GM19438 (cell line): ENCODE measurements around the gene CABP1.
"Not testable (repeated sequence)": the region's sequence is repeated elsewhere in the genome, so short reads cannot be mapped to it uniquely, and the experiment has no call there.

ENCODE experiments used
- ATAC-seq: cut with Tn5 transposase; IDR thresholded peaks from one replicate; pipeline ENCODE4 v1.9.1; 2021; ENCODE audit warnings: low read depth; ENCODE audit not compliant: unreplicated experiment

Gene CABP1

DNA sequence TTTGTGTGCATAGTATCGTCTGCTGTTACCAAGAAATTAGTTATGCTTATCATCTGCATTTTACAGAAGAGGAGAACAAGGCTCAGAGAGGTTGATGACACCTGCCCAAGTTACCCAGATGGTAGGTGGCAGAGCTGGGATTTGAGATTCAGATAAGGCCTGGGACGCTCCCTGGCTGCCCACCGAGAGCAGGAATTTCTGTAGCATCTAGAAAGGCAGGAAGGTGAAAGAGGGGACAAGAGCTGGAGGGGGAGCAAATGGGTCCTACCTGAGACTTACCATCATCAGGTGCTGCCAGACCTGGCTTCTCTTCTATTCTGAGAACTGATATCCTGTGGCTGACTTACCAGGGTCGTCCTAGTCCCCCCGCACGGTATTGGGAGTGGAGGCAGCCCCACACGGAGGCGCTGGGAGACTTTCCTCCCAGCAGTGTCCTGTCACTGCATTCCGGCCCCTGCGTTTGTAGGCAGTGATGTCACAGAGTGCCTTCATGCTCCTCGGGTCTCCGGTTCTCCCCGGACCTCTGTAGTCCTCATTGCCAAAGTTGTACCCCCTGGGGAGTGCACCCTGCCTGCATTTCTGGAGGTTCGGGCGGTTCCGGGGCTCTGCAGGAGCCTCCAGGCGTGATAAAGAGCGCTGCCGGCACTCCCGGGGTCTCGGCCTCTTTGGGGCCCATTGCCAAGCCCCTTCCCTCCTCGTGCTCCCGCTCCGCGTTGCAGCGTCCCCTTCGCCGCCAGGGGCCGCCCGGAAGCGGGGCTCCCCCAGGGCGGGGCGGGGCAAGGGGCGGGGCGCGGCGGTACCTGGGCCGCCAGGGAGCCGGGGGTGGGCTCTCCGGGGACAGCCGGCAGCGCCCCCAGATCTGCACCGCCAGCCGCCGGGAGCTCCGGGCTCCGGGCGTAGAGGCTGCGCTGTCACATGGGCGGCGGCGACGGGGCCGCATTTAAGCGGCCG, at the start of gene CABP1:
CABP1 (plus strand) TSS at position 856 of the 951 bp plus-strand sequence; CDS start at position 916, 60 bp downstream.
- ATAC-seq: peak; percentile 76

DNA sequence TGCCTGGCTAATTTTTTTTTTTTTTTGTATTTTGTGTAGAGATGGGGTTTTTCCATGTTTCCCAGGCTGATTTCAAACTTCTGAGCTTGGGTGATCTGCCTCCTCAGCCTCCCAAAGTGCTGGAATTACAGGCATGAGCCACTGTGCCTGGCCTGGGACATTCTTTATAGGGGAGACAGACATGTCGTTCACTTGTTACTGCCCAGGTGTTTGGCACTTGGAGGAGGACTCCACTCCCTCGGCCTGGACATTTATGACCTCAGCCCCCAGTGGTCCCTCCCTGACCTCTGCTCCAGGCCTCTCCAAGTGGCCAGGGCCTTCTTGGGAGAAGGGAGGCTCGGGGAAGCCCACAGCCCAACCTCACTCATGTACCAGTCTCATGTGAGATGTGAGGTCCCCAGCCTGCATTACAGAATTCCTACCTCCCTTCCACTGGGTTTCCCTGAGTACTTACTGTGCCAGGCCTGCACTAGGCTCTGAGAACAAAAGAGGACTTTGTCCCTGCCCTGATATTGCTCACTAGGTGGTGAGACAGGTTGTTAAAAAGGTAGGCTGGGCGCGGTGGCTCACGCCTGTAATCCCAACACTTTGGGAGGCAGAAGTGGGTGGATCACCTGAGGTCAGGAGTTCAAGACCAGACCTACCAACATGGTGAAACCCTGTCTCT, 49.6 kb upstream of the CABP1 start:
- ATAC-seq: no peak

DNA sequence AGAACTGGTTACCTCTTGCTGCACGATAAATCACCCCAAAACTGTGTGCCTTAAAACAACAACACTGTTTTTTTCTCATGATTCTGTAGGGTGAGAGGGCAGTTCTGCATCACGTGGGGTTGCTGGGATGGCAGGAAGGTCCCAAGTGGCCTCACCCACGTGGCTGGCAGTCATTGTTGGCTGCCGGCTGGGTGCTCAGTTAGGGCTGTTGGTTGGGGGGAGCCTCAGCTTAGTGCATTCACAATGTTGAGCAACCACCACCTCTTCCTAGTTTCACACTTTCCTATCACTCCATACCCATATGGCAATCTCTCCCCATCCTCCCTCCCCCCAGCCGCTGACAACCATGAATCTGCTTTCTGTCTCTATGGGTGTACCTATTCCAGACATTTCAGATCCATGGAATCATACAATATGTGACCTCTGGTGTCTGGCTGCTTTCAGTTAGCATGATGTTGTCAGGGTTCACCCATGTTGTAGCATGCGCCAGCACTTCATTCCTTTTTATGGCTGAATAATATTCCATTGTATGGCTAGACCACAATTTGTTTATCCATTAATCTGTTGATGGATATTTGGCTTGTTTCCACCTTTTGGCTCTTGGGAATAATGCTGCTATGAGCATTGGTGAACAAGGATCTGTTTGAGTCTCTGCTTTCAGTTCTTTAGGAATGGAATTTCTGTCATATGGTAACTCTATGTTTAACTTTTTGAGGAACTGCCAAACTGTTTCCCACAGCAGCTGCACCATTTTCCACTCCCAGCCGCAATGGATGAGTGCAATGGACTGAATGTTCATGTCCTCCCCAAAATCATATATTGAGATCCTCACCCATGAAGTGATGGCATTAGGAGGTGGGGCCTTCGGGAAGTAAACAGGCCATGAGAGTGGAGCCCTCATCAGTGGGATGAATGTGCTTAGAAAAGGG, 48.0 kb upstream of the CABP1 start:
- ATAC-seq: no peak

DNA sequence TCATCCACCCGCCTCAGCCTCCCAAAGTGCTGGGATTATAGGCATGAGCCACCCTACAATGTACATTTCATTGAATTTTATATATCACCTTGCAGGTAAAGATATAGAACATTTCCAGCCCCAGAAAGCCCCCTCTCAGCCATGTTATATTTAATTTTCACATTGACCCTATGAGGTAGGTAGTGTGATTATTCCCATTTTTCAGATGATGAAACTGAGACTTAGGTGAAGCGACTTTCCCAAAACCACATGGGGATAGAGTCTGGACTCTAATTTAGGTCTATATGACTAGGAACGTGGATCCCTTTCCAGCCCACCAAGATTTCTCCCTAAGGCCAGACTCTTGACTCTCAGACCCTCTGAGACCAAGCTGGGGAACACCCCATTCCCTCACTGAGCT, 43.5 kb upstream of the CABP1 start:
- no peak for ATAC-seq

DNA sequence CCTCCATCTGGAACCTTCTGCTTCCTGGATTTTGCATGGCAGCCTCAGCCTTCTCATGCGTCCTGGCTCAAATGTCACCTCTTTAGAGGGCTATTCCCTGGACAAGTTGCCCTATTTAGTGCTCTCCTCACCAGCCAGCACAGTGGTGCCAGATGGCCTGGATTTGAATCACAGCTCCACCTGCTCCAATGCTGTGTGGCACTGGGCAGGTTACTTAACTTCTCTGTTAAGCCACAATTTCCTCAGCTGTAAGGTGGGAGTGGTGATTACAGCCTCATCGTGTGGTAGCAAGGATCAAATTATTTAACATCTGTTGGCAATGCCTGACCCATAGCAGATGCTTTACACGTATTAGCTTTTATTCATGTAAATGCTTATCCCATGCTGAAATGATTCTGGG, 42.6 kb upstream of the CABP1 start:
- ATAC-seq: no peak

DNA sequence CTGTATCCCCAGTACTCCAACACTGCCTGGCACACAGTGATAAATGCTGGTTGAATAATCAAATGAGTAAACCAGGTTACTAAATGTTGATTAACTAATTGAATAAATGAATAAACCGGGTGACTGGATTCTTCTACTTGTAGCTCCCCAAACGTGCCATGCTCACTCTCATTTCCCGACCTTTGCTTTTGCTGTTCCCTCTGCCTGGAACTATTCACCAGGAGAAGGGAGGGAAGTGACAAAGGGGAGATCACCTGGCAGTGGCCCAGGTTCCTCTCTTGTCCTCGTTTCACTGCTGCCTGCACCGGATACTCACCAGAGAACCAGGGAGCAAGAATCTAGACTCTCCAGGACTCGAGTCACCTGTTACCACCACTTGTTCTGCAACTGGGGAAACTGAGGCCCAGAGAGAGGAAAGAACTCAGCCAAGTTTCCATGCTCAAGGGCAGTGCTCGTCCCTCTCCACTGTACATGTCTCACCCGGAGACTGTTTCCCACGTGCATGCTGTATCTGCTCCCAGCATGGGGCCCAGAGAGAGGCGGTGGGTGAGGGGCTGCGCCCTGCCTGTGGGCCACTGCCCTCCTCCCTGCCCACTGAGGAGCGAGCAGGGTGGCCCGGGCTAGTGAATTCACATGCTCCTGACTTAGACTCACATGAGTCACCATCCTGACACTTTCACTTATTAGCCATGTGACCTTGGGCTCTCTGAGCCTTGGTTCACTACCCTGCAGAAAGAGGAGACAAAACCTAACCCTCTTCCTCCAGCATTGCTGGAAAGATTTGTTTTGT, 41.6 kb upstream of the CABP1 start:
- ATAC-seq: no peak

DNA sequence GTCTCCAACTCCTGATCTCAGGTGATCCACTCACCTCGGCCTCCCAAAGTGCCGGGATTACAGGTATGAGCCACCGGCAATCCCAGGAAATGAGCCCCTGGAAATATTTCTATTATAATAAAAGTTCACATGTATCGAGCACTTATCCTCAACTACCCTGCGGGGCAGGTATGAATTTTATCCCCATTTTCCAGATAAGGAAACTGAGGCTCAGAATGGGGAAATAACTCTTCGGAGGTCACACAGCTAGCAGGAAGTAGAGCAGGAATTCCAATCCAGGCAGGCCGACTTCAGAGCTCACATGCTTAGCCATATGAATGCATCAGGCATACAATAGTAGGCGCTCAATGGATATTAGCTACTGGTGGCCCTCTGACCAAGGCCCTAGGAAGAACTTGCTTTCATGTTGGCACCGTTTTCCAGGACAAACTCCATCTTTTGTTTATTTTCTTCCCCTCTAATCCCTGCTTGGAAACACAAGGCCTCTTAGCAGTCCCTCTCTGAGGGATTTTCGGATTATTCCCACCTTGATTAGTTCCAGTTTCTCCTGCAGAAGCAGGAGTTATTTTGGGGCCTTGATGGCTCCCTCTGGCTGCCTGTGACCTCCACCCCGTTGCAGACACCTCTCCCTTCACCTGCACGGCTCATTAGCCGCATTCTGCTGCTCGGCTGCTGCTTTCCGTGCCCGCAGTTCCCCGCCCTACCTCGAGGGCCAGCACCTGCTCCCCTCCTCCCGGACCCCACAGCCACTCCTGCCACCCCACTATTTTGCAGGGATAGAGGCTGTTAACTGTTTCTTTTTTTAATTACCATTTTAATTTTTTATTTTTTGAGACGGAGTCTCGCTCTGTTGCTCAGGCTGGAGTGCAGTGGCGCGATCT, 40.5 kb upstream of the CABP1 start:
- ATAC-seq: no peak

DNA sequence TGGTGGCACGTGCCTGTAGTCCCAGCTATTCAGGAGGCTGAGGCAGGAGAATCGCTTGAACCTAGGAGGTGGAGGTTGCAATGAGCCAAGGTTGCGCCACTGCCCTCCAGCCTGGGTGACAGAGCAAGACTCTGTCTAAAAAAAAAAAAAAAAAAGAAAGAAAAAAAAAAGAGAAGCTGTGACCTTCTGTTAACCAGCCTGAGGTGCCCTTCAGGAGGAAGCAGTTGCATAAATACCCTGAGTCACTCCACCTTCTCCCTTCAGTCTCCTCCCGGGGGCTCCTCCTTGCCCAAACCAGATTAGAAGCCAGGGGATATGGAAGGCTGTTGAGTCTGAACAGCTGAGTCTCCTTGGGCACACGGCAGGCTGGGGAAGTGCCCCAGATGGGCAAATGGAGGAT, 38.0 kb upstream of the CABP1 start:
- ATAC-seq: not testable (repeated sequence)

DNA sequence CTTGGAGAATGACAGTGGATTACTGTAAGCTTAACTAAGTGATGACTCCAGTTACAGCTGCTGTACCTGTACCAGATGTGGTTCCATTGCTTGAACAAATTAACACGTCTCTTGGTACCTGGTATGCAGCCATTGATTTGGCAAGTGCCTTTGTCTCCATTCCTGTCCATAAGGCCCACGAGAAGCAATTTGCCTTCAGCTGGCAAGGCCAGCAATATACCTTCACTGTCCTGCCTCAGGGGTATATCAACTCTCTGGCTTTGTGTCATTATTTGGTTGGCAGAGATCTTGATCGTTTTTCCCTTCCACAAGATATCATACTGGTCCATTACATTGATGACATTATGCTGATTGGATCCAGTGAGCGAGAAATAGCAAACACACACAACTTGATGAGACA, 29.9 kb upstream of the CABP1 start:
- ATAC-seq: no peak

DNA sequence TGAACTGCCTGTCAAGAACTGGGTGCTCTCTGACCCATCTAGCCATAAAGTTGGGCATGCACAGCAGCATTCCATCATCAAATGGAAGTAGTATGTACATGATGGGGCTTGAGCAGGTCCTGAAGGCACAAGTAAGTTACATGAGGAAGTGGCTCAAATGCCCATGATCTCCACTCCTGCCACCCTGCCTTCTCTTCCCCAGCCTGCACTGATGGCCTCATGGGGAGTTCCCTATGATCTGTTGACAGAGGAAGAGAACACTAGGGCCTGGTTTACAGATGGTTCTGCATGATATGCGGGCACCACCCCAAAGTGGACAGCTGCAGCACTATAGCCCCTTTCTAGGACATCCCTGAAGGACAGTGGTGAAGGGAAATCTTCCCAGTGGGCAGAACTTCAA, 28.9 kb upstream of the CABP1 start:
- ATAC-seq: not testable (repeated sequence)

DNA sequence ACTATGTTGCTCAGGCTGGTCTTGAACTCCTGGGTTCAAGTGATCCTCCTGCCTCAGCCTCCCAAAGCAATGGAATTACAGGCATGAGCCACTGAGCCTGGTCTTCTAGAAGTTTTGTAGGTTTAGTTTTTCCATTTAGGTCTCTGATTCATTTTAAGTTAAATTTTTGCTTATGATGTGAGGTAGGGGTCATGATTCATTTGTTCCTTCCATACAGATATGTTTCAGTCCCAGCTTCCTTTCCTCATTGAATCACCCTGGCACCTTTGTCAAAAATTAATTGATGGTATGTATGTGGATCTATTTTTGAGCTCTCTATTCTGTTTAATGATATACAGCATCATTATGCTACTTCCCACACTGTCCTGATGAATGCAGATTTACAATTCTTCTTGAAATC, 25.6 kb upstream of the CABP1 start:
- ATAC-seq: no peak

DNA sequence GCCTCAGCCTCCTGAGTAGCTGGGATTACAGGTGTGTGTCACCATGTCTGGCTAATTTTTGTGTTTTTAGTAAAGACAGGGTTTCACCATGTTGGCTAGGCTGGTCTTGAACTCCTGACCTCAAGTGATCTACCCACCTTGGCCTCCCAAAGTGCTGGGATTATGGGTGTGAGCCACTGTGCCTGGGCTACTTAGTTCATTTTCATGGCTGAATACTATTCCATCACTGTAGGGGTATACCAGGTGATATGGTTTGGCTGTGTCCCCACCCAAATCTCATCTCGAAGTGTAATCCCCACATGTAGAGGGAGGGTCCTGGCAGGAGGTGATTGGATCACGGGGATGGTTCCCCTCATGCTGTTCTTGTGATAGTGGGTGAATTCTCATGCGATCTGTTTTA, 23.2 kb upstream of the CABP1 start:
- not testable (repeated sequence) for ATAC-seq

DNA sequence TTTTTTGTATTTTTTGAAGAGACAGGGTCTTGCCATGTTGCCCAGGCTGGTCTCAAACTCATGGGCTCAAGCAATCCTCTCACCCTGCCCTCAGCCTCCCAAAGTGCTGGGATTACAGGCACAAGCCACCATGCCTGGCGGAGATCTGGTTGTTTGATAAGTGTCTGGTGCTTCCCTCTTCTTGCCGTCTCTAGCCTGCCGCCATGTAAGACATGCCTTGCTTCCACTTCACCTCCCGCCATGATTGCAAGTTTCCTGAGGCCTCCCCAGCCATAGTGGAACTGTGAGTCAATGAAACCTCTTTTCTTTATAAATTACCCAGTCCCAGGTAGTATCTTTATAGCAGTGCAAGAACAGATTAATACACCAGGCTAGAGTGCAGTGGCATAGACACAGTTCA, 22.7 kb upstream of the CABP1 start:
- ATAC-seq: not testable (repeated sequence)

DNA sequence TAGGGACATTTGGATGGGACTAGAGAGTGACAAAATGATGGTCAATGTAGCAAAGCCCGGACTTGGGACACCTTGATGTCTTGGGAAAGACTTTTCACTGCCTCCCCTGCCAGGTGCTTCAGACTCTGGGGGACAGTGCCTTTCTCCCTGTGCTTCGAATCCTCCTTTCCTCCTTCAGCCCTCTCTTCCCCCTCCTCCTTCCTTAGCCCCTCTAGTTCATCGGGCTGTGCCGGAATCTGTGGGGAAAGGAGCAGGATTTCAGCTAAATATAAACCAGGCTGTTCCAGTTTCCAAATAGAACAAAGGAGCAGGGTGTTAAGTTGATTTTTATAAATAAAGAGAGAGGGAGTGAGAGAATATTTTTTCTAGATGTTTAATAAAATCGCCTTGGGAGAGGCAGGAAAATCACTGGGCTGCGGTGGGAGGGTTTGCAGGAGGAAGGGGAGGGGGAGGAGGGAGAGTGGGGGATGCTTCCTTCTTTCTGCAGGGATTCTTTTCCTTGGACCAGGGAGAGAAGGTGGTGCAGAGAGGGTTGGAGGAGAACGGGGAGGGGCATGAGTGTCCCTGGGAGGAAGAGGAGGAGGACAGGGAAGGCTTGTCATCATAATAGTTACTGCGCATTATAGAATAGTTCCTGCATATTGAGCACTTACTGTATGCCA, 21.3 kb upstream of the CABP1 start:
- ATAC-seq: no peak

DNA sequence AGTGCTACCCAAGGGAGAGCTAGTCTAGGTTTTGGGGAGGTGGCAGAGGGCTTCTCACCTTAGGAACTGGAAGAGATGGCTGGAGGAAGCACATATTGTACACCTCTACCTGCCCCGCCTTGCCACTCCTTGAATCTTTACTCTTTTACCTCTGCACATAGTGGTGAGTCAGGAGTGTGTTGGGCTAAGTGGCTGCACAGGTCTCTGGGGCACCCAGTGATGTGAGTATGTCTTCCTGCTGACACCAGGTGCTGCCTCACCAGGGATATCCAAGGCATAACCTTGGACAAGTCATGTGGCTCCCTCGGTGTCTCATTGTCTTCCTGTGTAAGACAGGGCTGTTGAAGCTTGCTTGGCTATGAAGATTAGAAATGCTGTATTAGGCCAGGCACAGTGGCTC, 19.8 kb upstream of the CABP1 start:
- no peak for ATAC-seq

DNA sequence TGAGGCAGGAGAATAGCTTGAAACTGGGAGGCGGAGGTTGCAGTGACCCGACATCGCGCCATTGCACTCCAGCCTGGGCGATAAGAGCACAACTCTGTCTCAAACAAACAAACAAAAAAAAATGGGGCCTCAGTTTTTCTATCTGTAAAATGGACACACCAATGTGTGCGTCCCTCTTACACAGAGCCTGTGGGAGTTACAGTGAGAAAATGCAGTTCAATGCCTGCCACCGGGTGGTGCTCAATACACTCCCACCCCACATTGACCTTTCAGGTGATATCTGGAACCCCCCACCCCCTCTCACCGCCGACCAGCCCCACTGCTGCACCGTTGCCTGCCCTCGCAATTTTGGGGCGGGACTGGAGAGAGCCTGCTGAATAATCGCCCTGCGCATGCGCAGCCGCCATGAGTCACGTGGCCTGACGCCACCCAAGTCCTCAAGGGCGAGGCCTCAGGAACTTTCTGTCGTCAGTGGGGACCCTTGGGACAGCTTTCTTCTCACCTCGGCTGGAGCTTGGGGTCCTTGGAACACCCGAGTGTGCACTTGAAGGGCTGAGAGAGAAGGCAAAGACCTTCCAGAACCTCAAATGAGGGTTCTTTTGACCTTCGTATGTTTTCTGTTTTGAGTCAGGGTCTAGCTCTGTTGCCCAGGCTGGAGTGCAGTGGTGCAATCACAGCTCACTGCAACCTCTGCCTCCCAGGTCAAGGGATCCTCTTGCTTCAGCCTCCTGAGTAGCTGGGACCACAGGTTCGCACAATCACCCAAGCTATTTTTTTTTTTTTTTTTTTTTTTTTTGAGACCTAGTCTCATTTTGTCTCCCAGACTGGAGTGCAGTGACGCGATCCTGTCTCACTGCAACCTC, 14.6 kb upstream of the CABP1 start:
- no peak for ATAC-seq

DNA sequence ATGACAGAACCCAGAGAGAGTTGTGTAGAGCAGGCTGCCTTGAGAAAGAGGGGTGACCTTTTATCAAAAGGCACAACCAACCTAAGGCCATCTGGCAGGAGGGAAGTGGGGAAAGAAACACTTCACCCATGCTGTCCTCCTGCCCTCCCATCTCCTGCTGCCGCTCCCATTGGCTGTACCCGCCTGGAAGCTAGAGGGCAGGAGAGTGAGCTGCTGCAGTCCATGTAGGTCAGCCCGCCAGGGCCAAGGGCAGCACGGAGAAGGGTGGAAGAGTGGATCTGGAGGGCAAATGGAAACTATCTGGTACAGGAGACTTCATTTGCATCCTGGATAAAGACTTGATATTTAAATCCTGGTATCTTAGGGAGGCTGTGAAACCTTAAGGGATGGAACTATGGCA, 11.5 kb upstream of the CABP1 start:
- ATAC-seq: no peak
